Measurements from ENCODE around the gene KRT32.

The KRT32 gene

GRCh38 chr17:41415411-41415810 is 51.8 kb downstream of the KRT32 start:
- no CpG with 5 or more reads among the region's 4 CpGs for WGBS, 2 donors (ENCODE audit: extremely low coverage in 2 of 2, insufficient read length in 2 of 2, insufficient replicate concordance in 1 of 2)
- no peak overlapping the region for H3K23ac ChIP-seq (ENCODE audit: low read depth, low read length, poor library complexity)
- H3K4me3 ChIP-seq (ENCODE audit: low read length in 2 of 2), result no peak overlapping the region
- no peaks in the 10 kb centered on the region for H3K36me3 ChIP-seq (replicated peaks in 1 of 2; ENCODE audit: control insufficient read depth in 2 of 2, insufficient read depth in 2 of 2, low read length in 2 of 2)
- H3K14ac ChIP-seq (ENCODE audit: low read length), result no peak overlapping the region
- no peaks in the 10 kb centered on the region for H3K27me3 ChIP-seq (ENCODE audit: control insufficient read depth in 3 of 3, insufficient read depth in 3 of 3, low read depth in 1 of 3, low read length in 3 of 3)
- H2AK5ac ChIP-seq (ENCODE audit: low read depth, low read length), result no peak overlapping the region
- no peak overlapping the region for H2BK120ac ChIP-seq (ENCODE audit: low read depth, low read length)
- no peaks in the 10 kb centered on the region for H3K9me3 ChIP-seq (replicated peaks in 1 of 2; ENCODE audit: control insufficient read depth in 2 of 2, insufficient read depth in 1 of 2, low read depth in 1 of 2, low read length in 2 of 2)
- no peak overlapping the region for H3K4ac ChIP-seq (ENCODE audit: low read length)
- H3K27ac ChIP-seq (replicated peaks; ENCODE audit: low read length), result no peak overlapping the region
- H3K18ac ChIP-seq (ENCODE audit: low read length), result no peak overlapping the region
- no peak overlapping the region for H2BK5ac ChIP-seq (ENCODE audit: low read length)
- no peaks in the 10 kb centered on the region for H3K79me1 ChIP-seq (ENCODE audit: low read depth, low read length)
- no peak overlapping the region for H4K91ac ChIP-seq (ENCODE audit: low read depth, low read length, poor library complexity)
- H3K4me2 ChIP-seq (ENCODE audit: insufficient read depth, low read length, poor library complexity, severe bottlenecking), result no peak overlapping the region
- H3K4me1 ChIP-seq (ENCODE audit: control insufficient read depth in 2 of 2, insufficient read depth in 1 of 2, low read depth in 1 of 2, low read length in 2 of 2), result peaks cover 0 to 3% of the 10 kb centered on the region in 2 donors
- no peak overlapping the region for H4K8ac ChIP-seq (ENCODE audit: low read depth, low read length)
- H2BK12ac ChIP-seq (ENCODE audit: low read length), result no peak overlapping the region
- H2BK15ac ChIP-seq (ENCODE audit: low read length), result no peak overlapping the region
- no peak overlapping the region for H2AFZ ChIP-seq (ENCODE audit: low read length)
- H3K9ac ChIP-seq (ENCODE audit: low read depth, low read length, poor library complexity), result no peak overlapping the region
- DNase-seq (ENCODE audit: low spot score), result no peak

- no peak overlapping the region for H2BK120ac ChIP-seq (ENCODE audit: low read depth, low read length)
Observed at GRCh38 chr17:41413982-41414381, 53.2 kb downstream of the KRT32 start.

GRCh38 chr17:41413353-41413957 is 53.7 kb downstream of the KRT32 start:
- H3K36me3 ChIP-seq (replicated peaks in 1 of 2; ENCODE audit: control insufficient read depth in 2 of 2, insufficient read depth in 2 of 2, low read length in 2 of 2), result no peaks in the 10 kb centered on the region
- WGBS, 2 donors (ENCODE audit: extremely low coverage in 2 of 2, insufficient read length in 2 of 2, insufficient replicate concordance in 1 of 2), result no CpG with 5 or more reads among the region's 5 CpGs
- H3K4me2 ChIP-seq (ENCODE audit: insufficient read depth, low read length, poor library complexity, severe bottlenecking), result no peak overlapping the region
- H2BK5ac ChIP-seq (ENCODE audit: low read length), result no peak overlapping the region
- H2AFZ ChIP-seq (ENCODE audit: low read length), result no peak overlapping the region
- H3K9ac ChIP-seq (ENCODE audit: low read depth, low read length, poor library complexity), result no peak overlapping the region
- no peak overlapping the region for H3K23ac ChIP-seq (ENCODE audit: low read depth, low read length, poor library complexity)
- no peak overlapping the region for H3K27ac ChIP-seq (replicated peaks; ENCODE audit: low read length)
- H2BK12ac ChIP-seq (ENCODE audit: low read length), result no peak overlapping the region
- H3K79me1 ChIP-seq (ENCODE audit: low read depth, low read length), result no peaks in the 10 kb centered on the region
- H3K27me3 ChIP-seq (ENCODE audit: control insufficient read depth in 3 of 3, insufficient read depth in 3 of 3, low read depth in 1 of 3, low read length in 3 of 3), result no peaks in the 10 kb centered on the region
- no peak overlapping the region for H3K4me3 ChIP-seq (ENCODE audit: low read length in 2 of 2)
- no peak overlapping the region for H4K91ac ChIP-seq (ENCODE audit: low read depth, low read length, poor library complexity)
- no peak overlapping the region for H3K14ac ChIP-seq (ENCODE audit: low read length)
- H2AK5ac ChIP-seq (ENCODE audit: low read depth, low read length), result no peak overlapping the region
- H4K8ac ChIP-seq (ENCODE audit: low read depth, low read length), result no peak overlapping the region
- DNase-seq (ENCODE audit: low spot score), result no peak
- no peak overlapping the region for H2BK120ac ChIP-seq (ENCODE audit: low read depth, low read length)
- H3K18ac ChIP-seq (ENCODE audit: low read length), result no peak overlapping the region
- peaks cover 0 to 3% of the 10 kb centered on the region in 2 donors for H3K4me1 ChIP-seq (ENCODE audit: control insufficient read depth in 2 of 2, insufficient read depth in 1 of 2, low read depth in 1 of 2, low read length in 2 of 2)
- no peak overlapping the region for H2BK15ac ChIP-seq (ENCODE audit: low read length)
- no peaks in the 10 kb centered on the region for H3K9me3 ChIP-seq (replicated peaks in 1 of 2; ENCODE audit: control insufficient read depth in 2 of 2, insufficient read depth in 1 of 2, low read depth in 1 of 2, low read length in 2 of 2)
- H3K4ac ChIP-seq (ENCODE audit: low read length), result no peak overlapping the region

More at GRCh38 chr17:41413982-41414381, 53.2 kb downstream of the KRT32 start:
- no peak overlapping the region for H2AFZ ChIP-seq (ENCODE audit: low read length)
- H2AK5ac ChIP-seq (ENCODE audit: low read depth, low read length), result no peak overlapping the region
- H3K4me2 ChIP-seq (ENCODE audit: insufficient read depth, low read length, poor library complexity, severe bottlenecking), result no peak overlapping the region
- H3K14ac ChIP-seq (ENCODE audit: low read length), result no peak overlapping the region
- H3K9ac ChIP-seq (ENCODE audit: low read depth, low read length, poor library complexity), result no peak overlapping the region
- H3K9me3 ChIP-seq (replicated peaks in 1 of 2; ENCODE audit: control insufficient read depth in 2 of 2, insufficient read depth in 1 of 2, low read depth in 1 of 2, low read length in 2 of 2), result no peaks in the 10 kb centered on the region
- no peaks in the 10 kb centered on the region for H3K79me1 ChIP-seq (ENCODE audit: low read depth, low read length)
- no peaks in the 10 kb centered on the region for H3K27me3 ChIP-seq (ENCODE audit: control insufficient read depth in 3 of 3, insufficient read depth in 3 of 3, low read depth in 1 of 3, low read length in 3 of 3)
- no peak for DNase-seq (ENCODE audit: low spot score)
- H3K18ac ChIP-seq (ENCODE audit: low read length), result no peak overlapping the region
- H2BK12ac ChIP-seq (ENCODE audit: low read length), result no peak overlapping the region
- WGBS, 2 donors (ENCODE audit: extremely low coverage in 2 of 2, insufficient read length in 2 of 2, insufficient replicate concordance in 1 of 2), result no CpG with 5 or more reads among the region's 2 CpGs
- no peak overlapping the region for H3K23ac ChIP-seq (ENCODE audit: low read depth, low read length, poor library complexity)
- peaks cover 0 to 3% of the 10 kb centered on the region in 2 donors for H3K4me1 ChIP-seq (ENCODE audit: control insufficient read depth in 2 of 2, insufficient read depth in 1 of 2, low read depth in 1 of 2, low read length in 2 of 2)
- no peak overlapping the region for H4K91ac ChIP-seq (ENCODE audit: low read depth, low read length, poor library complexity)
- H3K4me3 ChIP-seq (ENCODE audit: low read length in 2 of 2), result no peak overlapping the region
- H3K4ac ChIP-seq (ENCODE audit: low read length), result no peak overlapping the region
- no peak overlapping the region for H4K8ac ChIP-seq (ENCODE audit: low read depth, low read length)
- no peak overlapping the region for H3K27ac ChIP-seq (replicated peaks; ENCODE audit: low read length)
- H3K36me3 ChIP-seq (replicated peaks in 1 of 2; ENCODE audit: control insufficient read depth in 2 of 2, insufficient read depth in 2 of 2, low read length in 2 of 2), result no peaks in the 10 kb centered on the region
- H2BK15ac ChIP-seq (ENCODE audit: low read length), result no peak overlapping the region
- no peak overlapping the region for H2BK5ac ChIP-seq (ENCODE audit: low read length)

- peak overlapping the region in 1 of 2 donors; percentile 12 for H3K4me3 ChIP-seq (ENCODE audit: low read length in 2 of 2)
- no peaks in the 10 kb centered on the region for H3K36me3 ChIP-seq (replicated peaks in 1 of 2; ENCODE audit: control insufficient read depth in 2 of 2, insufficient read depth in 2 of 2, low read length in 2 of 2)
- H2BK120ac ChIP-seq (ENCODE audit: low read depth, low read length), result no peak overlapping the region
- H3K79me1 ChIP-seq (ENCODE audit: low read depth, low read length), result no peaks in the 10 kb centered on the region
- H3K23ac ChIP-seq (ENCODE audit: low read depth, low read length, poor library complexity), result no peak overlapping the region
- H3K18ac ChIP-seq (ENCODE audit: low read length), result no peak overlapping the region
- H2BK5ac ChIP-seq (ENCODE audit: low read length), result no peak overlapping the region
- no peak overlapping the region for H2BK12ac ChIP-seq (ENCODE audit: low read length)
- H3K27ac ChIP-seq (replicated peaks; ENCODE audit: low read length), result no peak overlapping the region
- no CpG with 5 or more reads among the region's 20 CpGs for WGBS, 2 donors (ENCODE audit: extremely low coverage in 2 of 2, insufficient read length in 2 of 2, insufficient replicate concordance in 1 of 2)
- peaks cover 0 to 6% of the 10 kb centered on the region in 2 donors for H3K4me1 ChIP-seq (ENCODE audit: control insufficient read depth in 2 of 2, insufficient read depth in 1 of 2, low read depth in 1 of 2, low read length in 2 of 2)
- no peak overlapping the region for H2BK15ac ChIP-seq (ENCODE audit: low read length)
- no peaks in the 10 kb centered on the region for H3K9me3 ChIP-seq (replicated peaks in 1 of 2; ENCODE audit: control insufficient read depth in 2 of 2, insufficient read depth in 1 of 2, low read depth in 1 of 2, low read length in 2 of 2)
- H4K91ac ChIP-seq (ENCODE audit: low read depth, low read length, poor library complexity), result no peak overlapping the region
- no peak overlapping the region for H2AK5ac ChIP-seq (ENCODE audit: low read depth, low read length)
- H3K4ac ChIP-seq (ENCODE audit: low read length), result no peak overlapping the region
- H4K8ac ChIP-seq (ENCODE audit: low read depth, low read length), result no peak overlapping the region
- H3K4me2 ChIP-seq (ENCODE audit: insufficient read depth, low read length, poor library complexity, severe bottlenecking), result no peak overlapping the region
- H3K14ac ChIP-seq (ENCODE audit: low read length), result no peak overlapping the region
- H3K27me3 ChIP-seq (ENCODE audit: control insufficient read depth in 3 of 3, insufficient read depth in 3 of 3, low read depth in 1 of 3, low read length in 3 of 3), result no peaks in the 10 kb centered on the region
- peak overlapping the region; percentile 5 for H3K9ac ChIP-seq (ENCODE audit: low read depth, low read length, poor library complexity)
- no peak overlapping the region for H2AFZ ChIP-seq (ENCODE audit: low read length)
- no peak for DNase-seq (ENCODE audit: low spot score)
Observed at GRCh38 chr17:41411072-41411840, 55.9 kb downstream of the KRT32 start.
